ENCODE results near the gene SAG. TPM values are rescaled to one million over a fixed set of nuclear protein-coding genes. Genes with fewer than 3 reads are reported as not detected.

SAG gene
- total RNA-seq, 1 experiment from 2014 or later = not detected

GRCh38 chr2:233303252-233303651, 4.4 kb upstream of the SAG start:
- intact Hi-C loops (cut with micrococcal nuclease; ENCODE audit: unreplicated experiment) = no loop called here
- ChIA-PET POLR2A (no interaction called here), CTCF (interaction anchor here (0.7 kb wide), 1 partner anchor 325 kb away, joined by 4 read pairs; no protein-coding TSS in a partner anchor)
- no peaks in the 10 kb centered on the region for H3K36me3 ChIP-seq (ENCODE audit: control insufficient read depth, insufficient read depth, low read length)
- BruUV-seq (replicated peaks) = no TSS peak
- DNase-seq (ENCODE audit: low read depth, low spot score) (no peak), ATAC-seq (no peak)
- TF ChIP-seq REST (IDR thresholded peaks at IDR 0.05; ENCODE audit: insufficient read depth in 1 of 2, low read depth in 2 of 2, low read length in 1 of 2) (no peak), CTCF (IDR thresholded peaks at IDR 0.05) (no peak), TCF7L2 (IDR thresholded peaks at IDR 0.05; ENCODE audit: low read depth, low read length) (no peak)
- H3K27ac ChIP-seq (ENCODE audit: low read length) = no peak overlapping the region
- no peaks in the 10 kb centered on the region for H3K9me3 ChIP-seq (ENCODE audit: control insufficient read depth, insufficient read depth, low read depth, low read length)
- no peaks in the 10 kb centered on the region for H3K27me3 ChIP-seq (ENCODE audit: control insufficient read depth, insufficient read depth, low read length)
- no peak overlapping the region for H3K4me3 ChIP-seq (ENCODE audit: low read depth in 2 of 2, low read length in 2 of 2)
- in situ Hi-C loops (cut with HindIII; ENCODE audit: low pct_unique_long_range_greater_than_20kb, low sequenced_read_pairs) = no loop called here
- H3K4me1 ChIP-seq (ENCODE audit: control insufficient read depth, insufficient read depth, low read length) = no peaks in the 10 kb centered on the region; the same call in 1 of the 2 replicates

- POLR2A ChIA-PET = no interaction called here
- intact Hi-C loops (cut with micrococcal nuclease; ENCODE audit: unreplicated experiment) = no loop called here
Observed at GRCh38 chr2:233311241-233311926, 3.8 kb downstream of the SAG start.

More at GRCh38 chr2:233311241-233311926, 3.8 kb downstream of the SAG start:
- CTCF ChIA-PET = interaction anchor here (0.7 kb wide), 1 partner anchor 241 kb away, joined by 3 read pairs; no protein-coding TSS in a partner anchor
- H3K4me3 ChIP-seq (ENCODE audit: low read depth in 2 of 2, low read length in 2 of 2) = no peak overlapping the region
- DNase-seq (ENCODE audit: low read depth, low spot score) (no peak), ATAC-seq (no peak)
- H3K27ac ChIP-seq (ENCODE audit: low read length) = no peak overlapping the region
- BruUV-seq (replicated peaks) = no TSS peak
- no peaks in the 10 kb centered on the region for H3K4me1 ChIP-seq (ENCODE audit: control insufficient read depth, insufficient read depth, low read length)
- in situ Hi-C loops (cut with HindIII; ENCODE audit: low pct_unique_long_range_greater_than_20kb, low sequenced_read_pairs) = no loop called here
- no peaks in the 10 kb centered on the region for H3K9me3 ChIP-seq (ENCODE audit: control insufficient read depth, insufficient read depth, low read depth, low read length)
- no peaks in the 10 kb centered on the region for H3K36me3 ChIP-seq (ENCODE audit: control insufficient read depth, insufficient read depth, low read length)
- no peaks in the 10 kb centered on the region for H3K27me3 ChIP-seq (ENCODE audit: control insufficient read depth, insufficient read depth, low read length)
- TF ChIP-seq POLR2AphosphoS5 (IDR thresholded peaks at IDR 0.05; ENCODE audit: low read depth, low read length) = no peak
- TF ChIP-seq CTCF (IDR thresholded peaks at IDR 0.05) = no peak
- TF ChIP-seq SIN3A (IDR thresholded peaks at IDR 0.05; ENCODE audit: borderline replicate concordance, insufficient read depth, low read depth, low read length) = no peak
- no peak for TF ChIP-seq TCF7L2 (IDR thresholded peaks at IDR 0.05; ENCODE audit: low read depth, low read length)
- TF ChIP-seq REST (IDR thresholded peaks at IDR 0.05; ENCODE audit: insufficient read depth in 1 of 2, low read depth in 2 of 2, low read length in 1 of 2) = no peak

All from Panc1 (cell line).